ENCODE measurements around the gene TPCN1.

The TPCN1 gene

DNA sequence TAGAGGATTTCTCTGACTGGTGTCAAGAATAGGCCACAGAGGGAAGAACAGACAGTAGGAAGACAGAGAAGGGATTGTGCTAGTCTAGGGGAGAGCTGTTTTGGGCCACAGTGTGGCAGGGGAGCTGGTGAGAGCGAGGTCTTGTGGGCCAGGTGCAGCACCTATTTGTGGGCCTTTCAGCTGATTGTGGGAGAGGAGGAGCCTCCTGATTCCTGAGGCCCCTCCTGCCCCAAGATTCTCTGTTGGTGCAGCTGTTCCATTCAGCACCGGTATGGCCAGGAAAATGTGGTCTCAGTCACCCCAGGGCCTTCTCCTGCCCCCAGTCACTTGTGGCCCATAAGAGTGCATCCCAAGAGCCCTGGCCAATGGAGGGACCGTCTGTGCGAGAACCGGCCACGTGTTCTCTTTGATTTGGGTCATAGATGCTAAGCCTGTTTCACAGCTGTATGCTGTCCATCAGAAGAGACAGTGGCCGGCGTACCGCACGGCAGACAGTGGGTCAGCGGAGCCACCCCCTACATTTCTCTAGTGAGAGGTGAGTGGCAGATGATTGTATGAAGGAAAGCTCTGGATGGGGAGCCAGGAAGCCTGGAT lies 27.7 kb downstream of the TPCN1 start:
- no peak for TF ChIP-seq CTCF (IDR thresholded peaks at IDR 0.05; ENCODE audit: borderline replicate concordance, control extremely low read depth, extremely low read depth, insufficient read depth, missing control alignments)
- in situ Hi-C loops (cut with MboI; ENCODE audit: low sequenced_read_pairs, unreplicated experiment): no loop called here

GRCh38 chr12:113249546-113249945 lies 28.3 kb downstream of the TPCN1 start:
- in situ Hi-C loops (cut with MboI; ENCODE audit: low sequenced_read_pairs, unreplicated experiment): no loop called here
- TF ChIP-seq CTCF (IDR thresholded peaks at IDR 0.05; ENCODE audit: borderline replicate concordance, control extremely low read depth, extremely low read depth, insufficient read depth, missing control alignments): no peak
- DNase-seq (ENCODE audit: low spot score): no peak

More for the DNA sequence above, 27.7 kb downstream of the TPCN1 start:
- no peak for DNase-seq (ENCODE audit: low spot score)

GRCh38 chr12:113250045-113250444 lies 28.8 kb downstream of the TPCN1 start:
- no peak for DNase-seq (ENCODE audit: low spot score)
- in situ Hi-C loops (cut with MboI; ENCODE audit: low sequenced_read_pairs, unreplicated experiment): no loop called here
- TF ChIP-seq CTCF (IDR thresholded peaks at IDR 0.05; ENCODE audit: borderline replicate concordance, control extremely low read depth, extremely low read depth, insufficient read depth, missing control alignments): no peak

DNA sequence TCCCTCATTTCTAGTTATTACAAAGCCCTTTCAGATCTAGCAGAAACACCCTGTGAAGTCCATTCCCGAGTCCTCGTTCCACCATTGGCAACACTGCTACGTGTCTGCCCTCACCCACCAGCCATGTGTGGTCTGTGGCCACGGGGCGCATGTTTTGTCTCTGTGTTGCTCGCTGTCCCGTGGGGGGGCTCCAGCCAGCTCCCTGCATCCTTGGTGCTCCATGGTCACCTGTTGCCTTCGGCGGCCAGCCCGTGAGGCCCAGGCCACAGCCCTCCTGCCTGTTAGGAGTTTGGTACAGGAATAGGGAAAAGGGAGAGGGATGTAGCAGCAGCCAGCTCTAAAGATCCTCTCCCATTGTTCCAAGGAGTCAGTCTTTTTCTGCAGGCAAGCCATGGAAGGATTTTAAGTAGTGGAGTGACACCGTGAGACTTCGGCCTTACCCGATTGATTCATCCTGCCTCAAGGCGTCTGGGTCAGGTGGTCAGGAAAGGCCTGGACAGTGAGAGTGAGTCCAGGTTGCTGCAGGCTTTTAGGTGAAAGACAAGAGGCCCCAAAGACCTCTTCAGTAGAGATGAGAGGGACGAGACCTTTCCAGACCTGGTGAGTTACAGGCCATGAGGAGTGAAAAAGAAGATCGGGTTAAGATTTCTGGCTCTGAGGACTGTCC lies 30.3 kb downstream of the TPCN1 start:
- DNase-seq (ENCODE audit: low spot score): no peak
- in situ Hi-C loops (cut with MboI; ENCODE audit: low sequenced_read_pairs, unreplicated experiment): no loop called here
- TF ChIP-seq CTCF (IDR thresholded peaks at IDR 0.05; ENCODE audit: borderline replicate concordance, control extremely low read depth, extremely low read depth, insufficient read depth, missing control alignments): no peak

- no peak for DNase-seq (ENCODE audit: low spot score)
- TF ChIP-seq CTCF (IDR thresholded peaks at IDR 0.05; ENCODE audit: borderline replicate concordance, control extremely low read depth, extremely low read depth, insufficient read depth, missing control alignments): no peak
- in situ Hi-C loops (cut with MboI; ENCODE audit: low sequenced_read_pairs, unreplicated experiment): no loop called here
Observed at GRCh38 chr12:113252494-113252893, 31.2 kb downstream of the TPCN1 start.

GRCh38 chr12:113253532-113254285 lies 32.4 kb downstream of the TPCN1 start:
- TF ChIP-seq CTCF (IDR thresholded peaks at IDR 0.05; ENCODE audit: borderline replicate concordance, control extremely low read depth, extremely low read depth, insufficient read depth, missing control alignments): no peak
- in situ Hi-C loops (cut with MboI; ENCODE audit: low sequenced_read_pairs, unreplicated experiment): no loop called here
- DNase-seq (ENCODE audit: low spot score): no peak
